GM20000 (cell line): ENCODE data around the gene PUS7.
"Not testable (repeated sequence)": the region's sequence is repeated elsewhere in the genome, so short reads cannot be mapped to it uniquely, and the experiment has no call there.

ENCODE experiments used
- DNase-seq: peaks from one replicate; pipeline ENCODE4 v3.0.0; 2012; ENCODE audit warnings: low spot score
- TF ChIP-seq, protein P1 (sequence below): IDR thresholded peaks from 2 replicates; pipeline ENCODE4 v1.5.1; 2012; ENCODE audit warnings: mild to moderate bottlenecking, control low read depth; ENCODE audit errors: extremely low read depth, missing control alignments

Gene PUS7

DNA sequence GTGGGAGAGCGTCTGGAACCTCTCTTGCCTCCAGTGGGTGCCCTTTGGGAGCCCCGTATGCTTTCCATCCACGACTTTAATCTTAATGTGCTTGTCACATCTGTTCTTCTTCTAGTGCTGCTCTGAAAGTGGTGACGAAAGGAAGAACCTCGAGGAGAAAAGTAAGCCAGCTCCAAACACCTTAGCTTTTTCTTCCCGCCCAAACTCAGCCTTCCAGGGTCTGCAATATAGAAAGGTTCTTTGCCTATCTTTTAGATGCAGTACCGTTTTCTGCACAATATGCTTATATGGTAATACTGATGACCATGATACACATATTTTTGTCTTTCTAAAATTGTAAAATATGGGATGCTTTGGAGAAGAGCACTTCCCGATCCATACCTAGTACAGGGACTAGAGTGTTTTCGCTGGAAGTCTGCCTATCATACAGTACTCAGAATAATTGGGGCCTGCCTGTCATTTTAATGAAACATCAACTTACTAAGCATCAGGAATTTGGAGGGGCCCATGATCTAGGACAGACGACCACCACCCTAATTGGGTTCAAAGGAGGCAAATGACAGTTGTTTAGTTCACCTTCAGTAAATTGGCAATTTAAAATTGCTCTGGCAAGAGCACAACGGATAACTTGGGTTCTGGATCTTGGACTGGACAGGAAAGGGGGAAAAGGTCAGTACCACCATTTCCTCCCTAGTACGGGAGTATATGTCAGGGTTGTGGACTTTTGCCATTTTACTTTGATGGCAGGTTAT lies 10.8 kb upstream of the PUS7 start:
- TF ChIP-seq, protein P1, sequence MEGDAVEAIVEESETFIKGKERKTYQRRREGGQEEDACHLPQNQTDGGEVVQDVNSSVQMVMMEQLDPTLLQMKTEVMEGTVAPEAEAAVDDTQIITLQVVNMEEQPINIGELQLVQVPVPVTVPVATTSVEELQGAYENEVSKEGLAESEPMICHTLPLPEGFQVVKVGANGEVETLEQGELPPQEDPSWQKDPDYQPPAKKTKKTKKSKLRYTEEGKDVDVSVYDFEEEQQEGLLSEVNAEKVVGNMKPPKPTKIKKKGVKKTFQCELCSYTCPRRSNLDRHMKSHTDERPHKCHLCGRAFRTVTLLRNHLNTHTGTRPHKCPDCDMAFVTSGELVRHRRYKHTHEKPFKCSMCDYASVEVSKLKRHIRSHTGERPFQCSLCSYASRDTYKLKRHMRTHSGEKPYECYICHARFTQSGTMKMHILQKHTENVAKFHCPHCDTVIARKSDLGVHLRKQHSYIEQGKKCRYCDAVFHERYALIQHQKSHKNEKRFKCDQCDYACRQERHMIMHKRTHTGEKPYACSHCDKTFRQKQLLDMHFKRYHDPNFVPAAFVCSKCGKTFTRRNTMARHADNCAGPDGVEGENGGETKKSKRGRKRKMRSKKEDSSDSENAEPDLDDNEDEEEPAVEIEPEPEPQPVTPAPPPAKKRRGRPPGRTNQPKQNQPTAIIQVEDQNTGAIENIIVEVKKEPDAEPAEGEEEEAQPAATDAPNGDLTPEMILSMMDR: no peak
- DNase-seq: no peak

DNA sequence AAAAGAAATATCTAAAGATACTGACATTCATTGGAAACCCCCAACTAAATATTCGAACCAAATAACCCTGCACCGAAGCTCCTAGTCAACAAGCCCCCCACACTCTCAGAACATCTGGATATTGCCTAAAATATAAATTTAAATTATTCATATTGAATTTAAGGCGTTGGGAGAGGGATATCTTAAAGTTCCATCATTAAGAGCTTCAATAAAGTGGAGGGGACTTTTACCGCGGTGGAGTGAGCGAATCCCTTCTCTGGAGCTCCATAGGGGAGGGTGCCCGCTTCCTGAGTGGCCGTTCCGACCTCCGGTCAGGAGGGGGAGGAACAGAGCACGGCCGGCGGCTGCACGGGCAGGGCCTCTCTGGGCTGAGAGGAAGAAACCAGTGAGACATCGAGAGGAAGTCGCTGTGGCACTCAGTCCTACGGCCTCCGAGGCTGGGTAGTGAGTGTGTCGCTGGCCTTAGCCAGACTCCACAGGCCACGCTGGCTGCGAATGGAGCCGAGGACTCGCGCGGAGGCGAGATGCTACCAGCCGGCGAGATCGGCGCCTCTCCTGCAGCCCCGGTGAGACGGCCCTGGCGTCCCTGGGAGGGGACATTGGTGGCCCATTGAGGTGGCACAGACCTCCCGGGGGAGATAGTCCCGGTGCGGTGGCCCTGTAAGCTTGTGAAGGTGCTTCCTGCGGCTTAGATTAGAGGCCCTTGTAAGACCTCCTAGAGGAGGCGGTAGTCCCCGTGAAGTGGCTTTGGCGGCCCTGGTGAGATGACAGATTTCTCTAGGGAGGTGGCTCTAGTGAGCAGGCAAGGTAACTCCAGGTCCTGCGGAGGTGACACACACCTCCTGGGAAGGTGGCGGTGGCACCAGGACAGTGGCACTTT lies 10.0 kb upstream of the PUS7 start, which contains the start of gene RINT1:
RINT1 (plus strand) TSS at position 410 of the 880 bp plus-strand sequence; CDS start at position 525, 115 bp downstream.
- TF ChIP-seq, protein P1: peak; percentile 96
- DNase-seq: peak; percentile 87

DNA sequence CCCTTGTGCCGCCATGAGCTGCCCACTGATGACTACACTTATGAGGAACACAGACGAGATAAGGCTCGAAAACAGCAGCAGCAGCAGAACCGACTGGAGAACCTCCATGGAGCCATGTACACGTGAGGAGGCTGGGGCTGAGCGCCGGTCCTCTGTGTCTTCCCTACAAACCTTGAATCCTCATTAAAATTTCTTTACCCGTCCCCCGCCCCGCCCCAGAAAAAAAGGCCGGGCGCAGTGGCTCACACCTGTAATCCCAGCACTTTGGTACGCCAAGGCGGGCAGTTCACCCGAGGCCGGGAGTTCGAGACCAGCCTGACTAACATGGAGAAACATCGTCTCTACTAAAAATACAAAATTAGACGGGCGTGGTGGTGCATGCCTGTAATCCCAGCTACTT lies 8.5 kb upstream of the PUS7 start:
- DNase-seq: no peak
- TF ChIP-seq, protein P1: no peak

DNA sequence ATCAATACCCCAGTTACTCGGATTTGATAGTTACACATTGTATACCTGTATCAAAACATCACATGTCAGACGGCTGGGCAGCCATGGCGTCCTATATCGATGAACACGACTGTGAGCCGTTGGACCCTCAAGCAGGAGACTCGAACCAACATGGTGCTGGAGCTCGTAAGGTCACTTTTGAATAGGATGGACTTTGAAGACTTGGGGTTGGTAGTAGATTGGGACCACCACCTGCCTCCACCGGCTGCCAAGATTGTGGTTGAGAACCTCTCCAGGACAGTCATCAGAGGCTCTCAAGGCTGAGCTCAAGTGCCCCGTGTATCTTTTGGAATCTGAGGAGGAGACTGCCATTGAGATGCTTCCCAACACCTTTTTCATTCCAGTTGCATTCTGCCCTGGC lies 8.1 kb upstream of the PUS7 start:
- no peak for DNase-seq
- TF ChIP-seq, protein P1: no peak

DNA sequence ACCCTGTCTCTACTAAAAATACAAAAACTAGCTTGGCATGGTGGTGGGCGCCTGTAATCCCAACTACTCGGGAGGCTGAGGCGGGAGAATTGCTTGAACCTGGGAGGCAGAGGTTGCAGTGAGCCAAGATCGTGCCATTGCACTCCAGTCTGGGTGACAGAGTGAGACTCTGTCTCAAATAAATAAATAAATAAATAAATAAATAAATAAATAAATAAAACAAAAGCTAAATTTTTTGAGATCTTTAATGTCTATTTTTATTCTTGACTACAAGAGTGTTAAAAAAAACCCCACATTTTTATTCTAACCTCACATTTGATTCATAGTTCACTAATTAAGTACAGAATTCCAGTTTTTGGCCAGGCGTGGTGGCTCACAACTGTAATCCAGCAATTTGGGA lies 5.7 kb upstream of the PUS7 start:
- not testable (repeated sequence) for DNase-seq

DNA sequence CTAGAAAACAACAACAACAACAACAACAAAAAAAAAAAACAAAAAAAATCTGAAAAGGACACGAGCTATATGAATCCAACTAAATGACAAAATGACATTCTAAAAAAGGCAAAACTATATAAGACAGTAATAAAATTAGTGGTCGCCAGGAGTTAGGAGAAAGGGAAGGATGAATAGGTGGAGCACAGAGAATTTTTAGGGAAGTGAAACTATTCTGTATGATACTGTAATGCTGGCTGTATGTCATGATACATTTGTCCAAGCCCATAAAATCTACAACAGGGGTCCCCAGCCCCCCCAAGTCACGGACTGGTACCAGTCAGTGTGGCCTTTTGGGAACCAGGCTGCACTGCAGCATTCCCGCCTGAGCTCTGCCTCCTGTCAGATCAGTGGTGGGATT lies 2.8 kb upstream of the PUS7 start:
- DNase-seq: no peak
- TF ChIP-seq, protein P1: no peak

DNA sequence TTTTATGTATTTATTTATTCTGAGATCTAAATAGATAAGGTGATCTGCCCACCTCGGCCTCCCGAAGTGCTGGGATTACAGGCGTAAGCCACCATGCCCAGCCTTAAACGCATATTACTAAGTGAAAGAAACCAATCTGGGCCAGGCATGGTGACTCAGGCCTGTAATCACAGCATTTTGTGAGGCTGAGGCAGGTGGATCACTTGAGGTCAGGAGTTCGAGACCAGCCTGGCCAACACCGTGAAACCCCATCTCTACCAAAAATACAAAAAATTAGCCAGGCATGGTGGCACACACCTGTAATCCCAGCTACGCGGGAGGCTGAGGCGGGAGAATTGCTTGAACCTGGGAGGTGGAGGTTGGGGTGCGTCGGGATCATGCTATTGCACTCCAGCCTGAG lies 2.4 kb upstream of the PUS7 start:
- not testable (repeated sequence) for DNase-seq

DNA sequence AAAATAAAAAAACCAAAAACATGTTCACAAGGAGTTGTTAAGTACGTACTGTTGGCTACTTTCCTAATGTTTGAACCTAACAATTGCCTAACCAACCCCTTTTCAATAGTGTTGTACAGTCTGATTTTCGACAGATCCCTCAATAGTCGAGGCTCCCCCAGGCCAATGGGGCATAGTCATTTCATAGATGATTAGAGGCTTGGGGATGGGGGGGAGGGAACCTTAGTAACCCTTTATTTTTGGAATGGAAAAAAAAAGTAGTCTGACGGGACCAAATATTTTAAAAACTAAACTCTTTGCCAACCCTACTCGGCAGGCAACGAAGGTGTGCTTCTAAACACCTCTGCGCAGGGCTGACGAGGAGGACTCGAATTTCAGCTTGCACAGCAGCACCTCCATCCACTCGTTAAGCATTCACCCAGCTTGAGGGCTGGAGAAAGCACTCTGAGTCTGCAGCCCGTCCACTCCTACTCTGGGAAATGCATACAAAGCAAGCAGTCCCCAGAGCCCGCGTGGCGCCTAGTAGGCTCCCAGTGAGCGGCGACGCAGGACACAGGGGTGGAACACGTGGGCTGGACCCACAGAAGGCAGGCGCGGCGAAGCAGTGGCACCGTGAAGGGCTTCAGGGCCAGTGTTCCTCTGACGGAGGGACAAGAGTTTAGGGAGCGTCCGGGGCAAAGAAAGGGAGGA lies 899 bp downstream of the PUS7 start:
- DNase-seq: peak; percentile 64
- TF ChIP-seq, protein P1: no peak

DNA sequence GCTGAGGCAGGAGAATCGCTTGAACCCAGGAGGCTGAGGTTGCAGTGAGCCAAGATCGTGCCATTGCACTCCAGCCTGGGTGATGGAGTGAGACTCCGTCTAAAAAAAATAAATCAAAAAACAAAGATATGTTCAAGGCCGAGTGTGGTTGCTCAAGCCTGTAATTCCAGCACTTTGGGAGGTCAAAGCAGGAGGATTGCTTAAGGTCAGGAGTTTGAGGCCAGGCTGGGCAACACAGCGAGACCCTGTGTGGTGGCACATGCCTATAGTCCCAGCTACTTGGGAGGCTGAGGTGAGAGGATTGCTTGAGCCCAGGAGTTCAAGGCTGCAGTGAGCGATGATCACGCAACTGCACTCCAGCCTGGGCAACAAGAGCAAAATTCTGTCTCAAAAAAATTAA lies 1.5 kb downstream of the PUS7 start:
- DNase-seq: not testable (repeated sequence)
